ENCODE measurements around the gene GTSE1.

GTSE1 gene

DNA sequence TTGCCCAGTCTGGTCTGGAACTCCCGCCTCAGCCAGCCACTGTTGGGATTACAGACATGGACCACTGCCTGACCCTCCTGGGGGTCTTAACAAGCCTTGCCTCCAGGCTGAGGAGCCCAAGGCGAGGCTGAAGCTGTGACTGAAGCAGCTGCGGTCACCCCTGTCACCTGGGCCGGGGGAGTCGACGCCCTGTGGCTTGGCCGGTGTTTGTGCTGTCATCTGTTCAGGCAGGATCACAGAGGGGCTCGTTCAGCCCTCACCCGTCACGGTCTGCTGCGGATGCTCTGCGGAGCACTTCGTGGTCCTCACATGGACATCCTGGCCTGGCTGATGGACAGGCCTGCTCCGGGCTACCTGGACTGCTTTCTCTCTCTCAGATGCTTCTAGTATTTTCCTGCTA lies 62.7 kb downstream of the GTSE1 start:
- TF ChIP-seq, protein P1, sequence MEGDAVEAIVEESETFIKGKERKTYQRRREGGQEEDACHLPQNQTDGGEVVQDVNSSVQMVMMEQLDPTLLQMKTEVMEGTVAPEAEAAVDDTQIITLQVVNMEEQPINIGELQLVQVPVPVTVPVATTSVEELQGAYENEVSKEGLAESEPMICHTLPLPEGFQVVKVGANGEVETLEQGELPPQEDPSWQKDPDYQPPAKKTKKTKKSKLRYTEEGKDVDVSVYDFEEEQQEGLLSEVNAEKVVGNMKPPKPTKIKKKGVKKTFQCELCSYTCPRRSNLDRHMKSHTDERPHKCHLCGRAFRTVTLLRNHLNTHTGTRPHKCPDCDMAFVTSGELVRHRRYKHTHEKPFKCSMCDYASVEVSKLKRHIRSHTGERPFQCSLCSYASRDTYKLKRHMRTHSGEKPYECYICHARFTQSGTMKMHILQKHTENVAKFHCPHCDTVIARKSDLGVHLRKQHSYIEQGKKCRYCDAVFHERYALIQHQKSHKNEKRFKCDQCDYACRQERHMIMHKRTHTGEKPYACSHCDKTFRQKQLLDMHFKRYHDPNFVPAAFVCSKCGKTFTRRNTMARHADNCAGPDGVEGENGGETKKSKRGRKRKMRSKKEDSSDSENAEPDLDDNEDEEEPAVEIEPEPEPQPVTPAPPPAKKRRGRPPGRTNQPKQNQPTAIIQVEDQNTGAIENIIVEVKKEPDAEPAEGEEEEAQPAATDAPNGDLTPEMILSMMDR (IDR thresholded peaks at IDR 0.05; ENCODE audit: low read depth, low read length): no peak
- Histone ChIP-seq H3K27ac (no peak overlapping the region), H3K4me3 (ENCODE audit: low read depth, low read length) (no peak overlapping the region), H3K9me3 (ENCODE audit: severe bottlenecking) (no peaks in the 10 kb centered on the region), H3K27me3 (ENCODE audit: insufficient read depth, low read depth, severe bottlenecking) (no peaks in the 10 kb centered on the region), H3K36me3 (peaks cover 33% of the 10 kb centered on the region)
- no peak for DNase-seq

DNA sequence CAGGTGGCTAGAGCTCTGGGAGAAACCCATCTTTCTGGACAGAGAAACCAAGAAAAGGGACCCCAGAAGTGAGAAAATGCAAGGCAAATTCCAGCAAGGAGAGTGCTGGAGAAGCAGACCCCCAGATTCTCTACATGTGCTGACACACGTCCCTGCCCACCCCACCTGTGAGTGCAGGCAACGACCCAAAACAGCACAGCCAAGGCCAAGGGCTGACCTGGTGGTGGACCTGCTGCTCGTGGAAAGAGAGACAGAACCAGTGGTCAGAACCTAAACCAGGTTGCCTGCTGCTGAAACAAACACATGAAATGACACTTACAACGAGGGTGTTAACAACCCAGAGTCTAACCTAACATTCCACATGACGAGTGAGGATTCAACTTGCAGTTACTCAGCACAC lies 63.4 kb downstream of the GTSE1 start:
- peaks cover 30% of the 10 kb centered on the region for H3K36me3 ChIP-seq
- H3K4me3 ChIP-seq (ENCODE audit: low read depth, low read length): no peak overlapping the region
- DNase-seq: no peak
- no peaks in the 10 kb centered on the region for H3K27me3 ChIP-seq (ENCODE audit: insufficient read depth, low read depth, severe bottlenecking)
- no peaks in the 10 kb centered on the region for H3K9me3 ChIP-seq (ENCODE audit: severe bottlenecking)
- TF ChIP-seq, protein P1 (IDR thresholded peaks at IDR 0.05; ENCODE audit: low read depth, low read length): no peak
- H3K27ac ChIP-seq: no peak overlapping the region

DNA sequence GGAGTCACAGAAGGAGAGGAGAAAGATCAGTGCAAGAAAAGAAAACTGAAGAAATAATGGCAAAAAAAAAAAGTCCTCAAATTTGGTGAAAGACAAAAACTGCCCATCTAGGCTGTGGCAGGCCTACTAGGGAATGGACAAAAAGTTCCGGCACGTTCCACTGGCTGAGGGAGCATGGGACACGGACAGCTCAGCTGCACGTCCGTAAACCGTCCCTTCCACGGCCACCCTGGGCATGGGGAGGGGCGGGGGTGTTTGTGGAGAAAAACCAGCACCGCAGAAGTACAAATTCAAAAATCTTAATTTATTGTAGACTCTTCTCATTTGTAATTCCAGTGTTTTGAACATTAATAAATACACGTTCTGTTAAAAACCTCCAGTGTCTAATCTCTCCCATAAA lies 64.2 kb downstream of the GTSE1 start:
- Histone ChIP-seq H3K9me3 (ENCODE audit: severe bottlenecking) (no peaks in the 10 kb centered on the region), H3K27ac (no peak overlapping the region), H3K36me3 (peaks cover 22% of the 10 kb centered on the region), H3K27me3 (ENCODE audit: insufficient read depth, low read depth, severe bottlenecking) (no peaks in the 10 kb centered on the region), H3K4me3 (ENCODE audit: low read depth, low read length) (no peak overlapping the region)
- no peak for DNase-seq
- TF ChIP-seq, protein P1 (IDR thresholded peaks at IDR 0.05; ENCODE audit: low read depth, low read length): no peak

DNA sequence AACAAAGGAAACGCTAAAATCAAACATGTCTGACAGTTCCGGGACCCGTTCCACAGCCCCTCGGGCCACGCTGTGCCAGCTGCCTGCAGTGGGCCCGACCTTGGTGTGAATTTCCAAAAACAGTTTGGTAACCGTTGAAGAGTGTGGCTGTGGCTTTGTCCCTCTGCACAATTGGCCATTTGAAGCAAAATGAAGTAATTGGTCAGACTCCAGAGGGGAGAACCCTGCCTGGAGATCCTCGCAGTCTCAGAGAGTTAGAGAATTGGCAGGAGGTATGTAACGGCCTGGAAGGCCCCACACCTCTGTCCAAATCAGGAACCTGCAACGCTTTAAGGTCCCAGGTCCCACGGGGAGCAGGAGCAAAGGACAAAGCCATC lies 65.1 kb downstream of the GTSE1 start:
- no peak for DNase-seq
- H3K36me3 ChIP-seq: peaks cover 13% of the 10 kb centered on the region; the same call in 1 of the 2 replicates
- no peaks in the 10 kb centered on the region for H3K27me3 ChIP-seq (ENCODE audit: insufficient read depth, low read depth, severe bottlenecking)
- no peaks in the 10 kb centered on the region for H3K9me3 ChIP-seq (ENCODE audit: severe bottlenecking)
- no peak overlapping the region for H3K27ac ChIP-seq
- TF ChIP-seq, protein P1 (IDR thresholded peaks at IDR 0.05; ENCODE audit: low read depth, low read length): no peak
- no peak overlapping the region for H3K4me3 ChIP-seq (ENCODE audit: low read depth, low read length)

GRCh38 chr22:46362203-46362933 lies 65.7 kb downstream of the GTSE1 start:
- Histone ChIP-seq H3K36me3 (peaks cover 7% of the 10 kb centered on the region; the same call in 1 of the 2 replicates), H3K27ac (no peak overlapping the region)
- no peak for DNase-seq

More at GRCh38 chr22:46362203-46362933, 65.7 kb downstream of the GTSE1 start:
- TF ChIP-seq, protein P1 (IDR thresholded peaks at IDR 0.05; ENCODE audit: low read depth, low read length): no peak
- Histone ChIP-seq H3K9me3 (ENCODE audit: severe bottlenecking) (no peaks in the 10 kb centered on the region), H3K27me3 (ENCODE audit: insufficient read depth, low read depth, severe bottlenecking) (no peaks in the 10 kb centered on the region), H3K4me3 (ENCODE audit: low read depth, low read length) (no peak overlapping the region)

Measured in WERI-Rb-1 (cell line).